ENCODE results near the gene SLC26A1. TPM values are rescaled to one million over a fixed set of nuclear protein-coding genes. Genes with fewer than 3 reads are reported as not detected.

The SLC26A1 gene
- total RNA-seq, 1 donor from 2014 or later = 2.6 TPM

DNA sequence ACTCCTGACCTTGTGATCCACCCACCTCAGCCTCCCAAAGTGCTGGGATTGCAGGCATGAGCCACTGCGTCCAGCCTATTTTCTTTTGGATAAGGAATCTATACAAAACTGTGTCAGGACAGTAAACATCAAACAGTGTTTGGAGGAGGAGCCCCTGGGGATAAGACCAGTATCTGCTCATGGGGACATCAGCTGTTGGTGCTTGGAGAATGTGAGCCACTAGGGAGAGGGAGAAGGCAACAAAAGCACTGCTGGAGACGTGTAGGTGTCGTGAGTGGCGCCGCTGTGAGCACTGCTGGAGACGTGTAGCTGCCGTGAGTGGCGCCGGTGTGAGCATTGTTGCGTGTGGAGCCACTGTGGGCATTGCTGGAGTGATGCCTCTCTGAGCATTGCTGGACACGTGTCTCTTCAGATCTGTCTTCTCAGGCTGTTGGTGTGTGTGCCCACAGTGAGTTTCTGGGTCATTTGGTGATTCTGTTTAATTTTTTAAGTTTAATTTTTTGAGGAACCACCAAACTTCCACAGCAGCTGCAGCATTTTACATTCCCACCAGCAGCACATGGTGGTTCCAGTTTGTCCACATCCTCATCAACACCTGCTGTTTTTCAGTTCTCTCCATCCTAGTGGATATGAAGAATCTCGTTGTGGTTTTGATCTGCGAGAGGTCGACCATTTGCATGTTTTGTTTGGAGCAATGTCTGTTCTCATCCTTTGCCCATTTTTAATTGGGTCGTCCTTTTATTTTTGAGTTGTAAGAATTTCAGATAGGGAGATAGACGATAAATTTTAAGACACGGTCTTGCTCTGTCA, 38.8 kb downstream of the SLC26A1 start:
- H3K4me3 Mint-ChIP-seq (ENCODE audit: low read depth) = no peak overlapping the region
- H3K27ac Mint-ChIP-seq = no peak overlapping the region
- no peak for TF ChIP-seq CTCF (IDR thresholded peaks at IDR 0.05; ENCODE audit: unreplicated experiment)
- DNase-seq (ENCODE audit: low spot score, unreplicated experiment) = no peak
- peaks cover 1% of the 10 kb centered on the region for H3K36me3 Mint-ChIP-seq (ENCODE audit: insufficient read depth)
- H3K4me1 Mint-ChIP-seq (ENCODE audit: low read depth) = no peaks in the 10 kb centered on the region
- H3K9me3 Mint-ChIP-seq (ENCODE audit: low read depth) = no peaks in the 10 kb centered on the region
- no peaks in the 10 kb centered on the region for H3K27me3 Mint-ChIP-seq

- peaks cover 1% of the 10 kb centered on the region for H3K36me3 Mint-ChIP-seq (ENCODE audit: insufficient read depth)
- H3K27ac Mint-ChIP-seq = no peak overlapping the region
- no peaks in the 10 kb centered on the region for H3K4me1 Mint-ChIP-seq (ENCODE audit: low read depth)
- no peaks in the 10 kb centered on the region for H3K27me3 Mint-ChIP-seq
- no peak overlapping the region for H3K4me3 Mint-ChIP-seq (ENCODE audit: low read depth)
- H3K9me3 Mint-ChIP-seq (ENCODE audit: low read depth) = no peaks in the 10 kb centered on the region
- TF ChIP-seq CTCF (IDR thresholded peaks at IDR 0.05; ENCODE audit: unreplicated experiment) = no peak
- no peak for DNase-seq (ENCODE audit: low spot score, unreplicated experiment)
Measured at GRCh38 chr4:953574-953915, 39.7 kb downstream of the SLC26A1 start.

DNA sequence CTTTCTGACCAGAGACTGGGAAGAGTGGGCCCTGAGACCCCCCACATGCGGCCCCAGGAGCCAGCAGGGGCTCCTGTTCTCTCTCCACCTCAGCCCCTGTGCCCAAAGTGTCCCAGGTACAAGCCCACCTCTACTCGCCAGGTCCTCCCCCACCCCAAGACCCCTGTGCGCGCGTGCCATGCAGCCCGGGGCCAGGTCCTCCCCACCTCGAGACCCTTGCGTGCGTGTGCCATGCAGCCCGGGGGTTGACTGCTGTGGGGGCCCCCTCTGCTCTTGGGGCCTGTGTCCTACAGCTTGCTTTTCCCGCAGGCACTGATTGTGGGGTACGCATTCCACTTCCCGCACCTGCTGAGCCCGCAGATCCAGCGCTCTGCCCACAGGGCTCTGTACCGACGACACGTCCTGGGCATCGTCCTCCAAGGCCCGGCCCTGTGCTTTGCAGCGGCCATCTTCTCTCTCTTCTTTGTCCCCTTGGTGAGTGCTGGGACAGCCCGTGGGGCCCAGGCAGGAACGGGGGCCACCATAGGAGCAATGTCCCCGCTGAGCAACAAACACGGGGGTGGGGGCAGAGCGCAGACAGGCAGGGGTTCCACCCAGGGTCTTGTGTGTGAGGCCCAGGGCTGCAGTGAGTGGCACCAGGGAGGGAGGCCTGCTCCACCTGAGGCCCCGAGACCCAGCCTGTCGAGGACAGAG, 40.2 kb downstream of the SLC26A1 start:
- no peak for DNase-seq (ENCODE audit: low spot score, unreplicated experiment)
- Mint-ChIP-seq H3K4me3 (ENCODE audit: low read depth) (no peak overlapping the region), H3K27ac (no peak overlapping the region), H3K4me1 (ENCODE audit: low read depth) (no peaks in the 10 kb centered on the region), H3K9me3 (ENCODE audit: low read depth) (no peaks in the 10 kb centered on the region), H3K36me3 (ENCODE audit: insufficient read depth) (peaks cover 1% of the 10 kb centered on the region), H3K27me3 (no peaks in the 10 kb centered on the region)
- TF ChIP-seq CTCF (IDR thresholded peaks at IDR 0.05; ENCODE audit: unreplicated experiment) = no peak

DNA sequence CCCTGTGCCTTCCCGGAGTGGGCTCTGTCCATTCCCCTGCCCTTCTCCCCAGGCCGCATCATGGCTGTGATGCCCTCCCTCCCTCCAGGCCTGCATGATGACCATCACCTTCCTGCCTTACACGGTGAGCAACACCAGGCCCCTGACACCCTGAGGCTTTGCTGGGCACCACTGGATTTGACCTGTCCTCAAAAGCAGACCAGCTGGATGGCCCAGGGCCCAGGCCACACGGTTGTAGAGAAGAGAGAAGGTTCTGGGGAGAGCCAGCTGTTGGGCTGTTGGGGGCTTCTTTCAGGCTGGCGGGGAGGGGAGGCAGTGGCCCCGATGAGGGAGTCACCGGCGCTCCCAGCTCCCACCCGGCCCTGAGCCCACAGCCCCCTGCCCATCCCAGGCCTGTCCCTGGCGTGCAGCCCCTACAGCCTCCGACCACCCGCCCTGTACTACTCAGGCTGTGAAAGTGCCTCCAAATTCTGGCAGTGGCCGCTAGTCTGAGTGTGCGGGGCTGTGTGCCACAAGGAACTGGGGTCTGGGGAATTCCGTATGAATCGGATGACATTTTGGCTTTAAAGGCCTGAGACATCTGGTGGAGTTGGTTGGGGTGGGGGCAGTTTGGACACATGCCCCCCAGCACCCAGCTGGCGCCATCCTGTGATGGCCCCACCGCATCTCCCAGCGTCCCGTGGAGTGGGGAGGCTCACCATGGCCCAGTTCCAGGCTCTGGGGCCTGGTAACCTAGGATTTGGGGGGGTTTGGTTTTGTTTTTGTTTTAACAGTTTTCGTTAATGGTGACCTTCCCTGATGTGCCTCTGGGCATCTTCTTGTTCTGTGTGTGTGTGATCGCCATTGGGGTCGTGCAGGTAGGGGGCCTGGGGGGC, 41.4 kb downstream of the SLC26A1 start:
- no peaks in the 10 kb centered on the region for H3K36me3 Mint-ChIP-seq (ENCODE audit: insufficient read depth)
- no peak for TF ChIP-seq CTCF (IDR thresholded peaks at IDR 0.05; ENCODE audit: unreplicated experiment)
- H3K27me3 Mint-ChIP-seq = no peaks in the 10 kb centered on the region
- no peaks in the 10 kb centered on the region for H3K4me1 Mint-ChIP-seq (ENCODE audit: low read depth)
- DNase-seq (ENCODE audit: low spot score, unreplicated experiment) = no peak
- no peaks in the 10 kb centered on the region for H3K9me3 Mint-ChIP-seq (ENCODE audit: low read depth)
- no peak overlapping the region for H3K4me3 Mint-ChIP-seq (ENCODE audit: low read depth)
- H3K27ac Mint-ChIP-seq = no peak overlapping the region

GRCh38 chr4:951186-951585, 42.0 kb downstream of the SLC26A1 start:
- no peak overlapping the region for H3K4me3 Mint-ChIP-seq (ENCODE audit: low read depth)
- H3K4me1 Mint-ChIP-seq (ENCODE audit: low read depth) = no peaks in the 10 kb centered on the region
- DNase-seq (ENCODE audit: low spot score, unreplicated experiment) = no peak
- H3K9me3 Mint-ChIP-seq (ENCODE audit: low read depth) = no peaks in the 10 kb centered on the region
- no peak overlapping the region for H3K27ac Mint-ChIP-seq
- H3K27me3 Mint-ChIP-seq = no peaks in the 10 kb centered on the region
- H3K36me3 Mint-ChIP-seq (ENCODE audit: insufficient read depth) = no peaks in the 10 kb centered on the region
- TF ChIP-seq CTCF (IDR thresholded peaks at IDR 0.05; ENCODE audit: unreplicated experiment) = no peak

Data from progenitor cell of endocrine pancreas (in vitro differentiated cells).